Fibroblast of lung (primary cell): ENCODE measurements around the gene PPP1R3C. TPM values are rescaled to one million over a fixed set of nuclear protein-coding genes. Genes with fewer than 3 reads are reported as not detected.

Experiments
- DNase-seq, 2 donors: peaks; one replicate each; pipeline versions ENCODE4 v3.0.0 to v3.0.0-alpha.2; 2010; ENCODE audit warnings: low read depth in 2 of 2
- H2AFZ ChIP-seq: 2 replicates; pipeline ENCODE4 v1.5.1; 2012; ENCODE audit warnings: low read length, control low read depth, inconsistent platforms
- H3K27ac ChIP-seq: 2 replicates; pipeline ENCODE4 v1.5.1; 2011; ENCODE audit warnings: low read length, control low read depth; ENCODE audit not compliant: insufficient read depth
- H3K27me3 ChIP-seq: 2 replicates; pipeline ENCODE4 v1.5.1; 2011; ENCODE audit warnings: mild to moderate bottlenecking, low read length; ENCODE audit not compliant: control insufficient read depth, insufficient read depth
- H3K36me3 ChIP-seq: 2 replicates; pipeline ENCODE4 v1.5.1; 2011; ENCODE audit warnings: low read length; ENCODE audit not compliant: control insufficient read depth, insufficient read depth
- H3K4me1 ChIP-seq: 2 replicates; pipeline ENCODE4 v1.5.1; 2011; ENCODE audit warnings: low read length; ENCODE audit not compliant: control insufficient read depth, insufficient read depth; ENCODE audit errors: extremely low read depth
- H3K4me2 ChIP-seq: 2 replicates; pipeline ENCODE4 v1.5.1; 2011; ENCODE audit warnings: low read length, control low read depth; ENCODE audit not compliant: insufficient read depth; ENCODE audit errors: extremely low read depth
- H3K4me3 ChIP-seq, 4 experiments: fragments of 200-600 bp in 1 of 4; sonication (generic) in 1 of 4; replicated peaks in 1 of 4; 2 replicates each; pipeline ENCODE4 v1.5.1; 2011 to 2016; ENCODE audit warnings: low read length in 4 of 4, low read depth in 3 of 4, mild to moderate bottlenecking in 3 of 4, control low read depth in 2 of 4, inconsistent platforms in 1 of 4, mixed read lengths in 1 of 4; ENCODE audit not compliant: insufficient read depth in 1 of 4; ENCODE audit errors: control extremely low read depth in 1 of 4
- H3K79me2 ChIP-seq: 2 replicates; pipeline ENCODE4 v1.5.1; 2012; ENCODE audit warnings: mild to moderate bottlenecking, low read length, inconsistent platforms; ENCODE audit not compliant: control insufficient read depth, insufficient read depth
- H3K9ac ChIP-seq: 2 replicates; pipeline ENCODE4 v1.5.1; 2011; ENCODE audit warnings: mild to moderate bottlenecking, low read length, control low read depth; ENCODE audit not compliant: insufficient read depth
- H3K9me3 ChIP-seq: 2 replicates; pipeline ENCODE4 v1.5.1; 2012; ENCODE audit warnings: low read depth, low read length; ENCODE audit not compliant: control insufficient read depth, insufficient read depth
- H4K20me1 ChIP-seq: 2 replicates; pipeline ENCODE4 v1.5.1; 2011; ENCODE audit warnings: low read length; ENCODE audit not compliant: control insufficient read depth, insufficient read depth; ENCODE audit errors: extremely low read depth
- EZH2 ChIP-seq: IDR thresholded peaks from 2 replicates; pipeline ENCODE4 v1.5.1; 2012; ENCODE audit warnings: low read length, control low read depth, mild to moderate bottlenecking; ENCODE audit errors: missing control alignments
- polyA plus RNA-seq, 2 donors: library from polyadenylated mRNA; depleted of rRNA in 1 of 2; stranded (reverse) in 1 of 2; unstranded in 1 of 2; fragments of >200 nt; gene quantifications; 2 replicates each; pipeline ENCODE4 v1.2.1, GENCODE V29; 2011 to 2012; ENCODE audit warnings: missing spikeins in 1 of 2
- total RNA-seq: library from RNA; depleted of rRNA; stranded (reverse); fragments of >200 nt; gene quantifications from 2 replicates; pipeline ENCODE4 v1.2.1, GENCODE V29; 2014
- TF ChIP-seq, protein P1 (sequence below), 2 donors: IDR thresholded peaks in 1 of 2; conservative IDR thresholded peaks in 1 of 2; 1 replicate in 1 of 2; 2 replicates in 1 of 2; pipeline ENCODE4 v1.5.1; 2011 to 2012; ENCODE audit warnings: low read length in 2 of 2, control low read depth in 1 of 2, inconsistent platforms in 1 of 2, low read depth in 1 of 2, mild to moderate bottlenecking in 1 of 2

PPP1R3C gene
- total and polyA plus RNA-seq, 2 donors (not counting 1 experiment from before 2014, with no cell fraction given): 67.8 to 125 TPM

DNA sequence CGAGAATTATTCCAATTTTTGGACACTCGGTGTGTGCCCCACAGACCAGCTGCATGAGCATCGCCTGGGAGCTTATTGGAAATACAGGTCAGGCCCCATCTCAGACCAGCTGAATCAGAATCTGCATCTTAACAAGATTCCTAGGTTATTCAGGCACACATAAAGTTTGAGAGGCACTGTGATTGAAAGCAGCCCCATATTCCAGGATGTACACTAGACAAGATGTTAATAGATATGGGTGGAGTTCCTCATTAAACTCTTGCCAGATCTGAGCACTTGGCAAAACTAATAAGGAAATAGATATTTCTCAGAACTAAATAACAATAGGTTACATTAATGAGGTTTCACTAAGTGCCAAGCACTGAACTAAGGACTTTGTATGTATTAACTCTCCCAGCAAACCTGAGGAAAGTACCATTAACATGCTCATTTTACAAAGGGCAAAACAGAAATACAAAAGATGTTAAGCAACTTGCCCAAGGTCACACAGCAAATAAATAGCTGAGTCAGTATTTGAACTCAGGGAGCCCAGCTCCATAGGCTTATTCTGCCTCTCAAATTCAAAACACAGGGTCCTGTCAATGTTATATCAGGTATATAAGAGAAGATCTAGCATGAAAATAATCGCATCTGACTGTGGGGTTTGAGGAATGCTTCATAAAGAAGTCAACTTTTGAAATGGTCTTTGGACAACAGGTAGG, 29.9 kb downstream of the PPP1R3C start:
- no peaks in the 10 kb centered on the region for H3K27me3 ChIP-seq
- H3K4me3 ChIP-seq: no peak overlapping the region
- no peaks in the 10 kb centered on the region for H3K9me3 ChIP-seq
- no peak overlapping the region for H2AFZ ChIP-seq
- no peak for DNase-seq
- H3K9ac ChIP-seq: no peak overlapping the region
- no peak for TF ChIP-seq EZH2
- TF ChIP-seq, protein P1, sequence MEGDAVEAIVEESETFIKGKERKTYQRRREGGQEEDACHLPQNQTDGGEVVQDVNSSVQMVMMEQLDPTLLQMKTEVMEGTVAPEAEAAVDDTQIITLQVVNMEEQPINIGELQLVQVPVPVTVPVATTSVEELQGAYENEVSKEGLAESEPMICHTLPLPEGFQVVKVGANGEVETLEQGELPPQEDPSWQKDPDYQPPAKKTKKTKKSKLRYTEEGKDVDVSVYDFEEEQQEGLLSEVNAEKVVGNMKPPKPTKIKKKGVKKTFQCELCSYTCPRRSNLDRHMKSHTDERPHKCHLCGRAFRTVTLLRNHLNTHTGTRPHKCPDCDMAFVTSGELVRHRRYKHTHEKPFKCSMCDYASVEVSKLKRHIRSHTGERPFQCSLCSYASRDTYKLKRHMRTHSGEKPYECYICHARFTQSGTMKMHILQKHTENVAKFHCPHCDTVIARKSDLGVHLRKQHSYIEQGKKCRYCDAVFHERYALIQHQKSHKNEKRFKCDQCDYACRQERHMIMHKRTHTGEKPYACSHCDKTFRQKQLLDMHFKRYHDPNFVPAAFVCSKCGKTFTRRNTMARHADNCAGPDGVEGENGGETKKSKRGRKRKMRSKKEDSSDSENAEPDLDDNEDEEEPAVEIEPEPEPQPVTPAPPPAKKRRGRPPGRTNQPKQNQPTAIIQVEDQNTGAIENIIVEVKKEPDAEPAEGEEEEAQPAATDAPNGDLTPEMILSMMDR (conservative IDR thresholded peaks at IDR 0.05 in 1 of 2, IDR thresholded peaks at IDR 0.05 in 1 of 2; ENCODE audit: low read depth in 1 of 2, low read length in 2 of 2): no peak
- no peak overlapping the region for H3K27ac ChIP-seq
- H3K4me2 ChIP-seq: no peak overlapping the region
- peaks cover 18% of the 10 kb centered on the region for H3K4me1 ChIP-seq
- H4K20me1 ChIP-seq: no peaks in the 10 kb centered on the region
- no peaks in the 10 kb centered on the region for H3K79me2 ChIP-seq
- no peaks in the 10 kb centered on the region for H3K36me3 ChIP-seq

DNA sequence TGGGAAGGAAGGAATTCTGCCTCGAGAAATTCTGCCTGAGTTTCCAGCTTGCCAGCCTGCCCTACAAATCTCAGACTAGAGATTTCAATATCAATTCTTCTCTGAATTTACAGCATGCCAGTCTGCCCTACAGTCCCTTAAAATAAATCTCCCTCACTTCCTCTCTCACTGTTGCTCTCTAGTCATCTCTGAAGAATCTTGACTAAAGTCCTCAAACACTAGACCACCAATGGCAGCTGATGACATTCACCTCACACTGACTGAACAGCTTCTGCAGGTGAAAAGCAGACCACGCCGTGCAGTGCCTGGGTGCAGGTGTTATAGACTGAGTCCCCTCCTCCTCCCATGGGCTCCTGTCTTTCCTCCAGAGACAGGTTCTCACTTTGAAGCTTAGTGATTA, 30.4 kb downstream of the PPP1R3C start:
- Histone ChIP-seq H3K9ac (no peak overlapping the region), H3K4me2 (no peak overlapping the region), H3K79me2 (no peaks in the 10 kb centered on the region), H2AFZ (no peak overlapping the region), H3K4me1 (peaks cover 19% of the 10 kb centered on the region), H3K4me3 (no peak overlapping the region), H3K27ac (no peak overlapping the region), H3K9me3 (no peaks in the 10 kb centered on the region), H3K36me3 (no peaks in the 10 kb centered on the region), H3K27me3 (no peaks in the 10 kb centered on the region), H4K20me1 (no peaks in the 10 kb centered on the region)
- no peak for TF ChIP-seq EZH2
- TF ChIP-seq, protein P1 (conservative IDR thresholded peaks at IDR 0.05 in 1 of 2, IDR thresholded peaks at IDR 0.05 in 1 of 2; ENCODE audit: low read depth in 1 of 2, low read length in 2 of 2): no peak
- no peak for DNase-seq

DNA sequence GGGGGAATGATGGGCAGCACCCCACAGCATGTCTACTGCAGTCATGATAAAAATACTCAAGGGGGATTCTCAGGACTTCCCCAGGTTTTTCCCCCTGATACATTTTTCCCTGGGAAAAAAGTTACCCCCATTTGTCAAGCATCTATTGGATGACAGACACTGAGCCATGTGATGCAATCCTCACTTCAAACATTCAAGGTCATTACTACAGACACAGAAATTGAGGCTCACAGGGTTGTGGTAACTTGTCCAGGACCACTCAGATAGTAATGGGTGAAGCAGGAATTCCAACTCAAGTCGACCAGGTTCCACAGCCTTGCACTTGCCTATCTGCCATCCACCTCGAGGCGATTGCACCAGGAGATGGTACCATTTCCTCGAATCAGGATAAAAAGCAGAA, 31.7 kb downstream of the PPP1R3C start:
- Histone ChIP-seq H3K79me2 (no peaks in the 10 kb centered on the region), H3K9ac (no peak overlapping the region), H3K4me2 (no peak overlapping the region), H3K36me3 (no peaks in the 10 kb centered on the region), H2AFZ (no peak overlapping the region), H3K4me1 (peaks cover 26% of the 10 kb centered on the region), H3K4me3 (no peak overlapping the region), H3K9me3 (no peaks in the 10 kb centered on the region), H4K20me1 (no peaks in the 10 kb centered on the region), H3K27ac (no peak overlapping the region), H3K27me3 (no peaks in the 10 kb centered on the region)
- TF ChIP-seq, protein P1 (conservative IDR thresholded peaks at IDR 0.05 in 1 of 2, IDR thresholded peaks at IDR 0.05 in 1 of 2; ENCODE audit: low read depth in 1 of 2, low read length in 2 of 2): no peak
- no peak for TF ChIP-seq EZH2
- DNase-seq: no peak
